GM18526 (cell line): ENCODE measurements around the gene IGLL1.

Experiments used
- POLR2A ChIP-seq: IDR thresholded peaks from 3 replicates; pipeline ENCODE4 v1.6.1; 2011; ENCODE audit not compliant: insufficient read length; ENCODE audit errors: extremely low read depth

The IGLL1 gene

GRCh38 chr22:23565915-23566704, 14.0 kb downstream of the IGLL1 start:
- TF ChIP-seq POLR2A = no peak

GRCh38 chr22:23565305-23565914, 14.7 kb downstream of the IGLL1 start:
- TF ChIP-seq POLR2A = no peak

DNA sequence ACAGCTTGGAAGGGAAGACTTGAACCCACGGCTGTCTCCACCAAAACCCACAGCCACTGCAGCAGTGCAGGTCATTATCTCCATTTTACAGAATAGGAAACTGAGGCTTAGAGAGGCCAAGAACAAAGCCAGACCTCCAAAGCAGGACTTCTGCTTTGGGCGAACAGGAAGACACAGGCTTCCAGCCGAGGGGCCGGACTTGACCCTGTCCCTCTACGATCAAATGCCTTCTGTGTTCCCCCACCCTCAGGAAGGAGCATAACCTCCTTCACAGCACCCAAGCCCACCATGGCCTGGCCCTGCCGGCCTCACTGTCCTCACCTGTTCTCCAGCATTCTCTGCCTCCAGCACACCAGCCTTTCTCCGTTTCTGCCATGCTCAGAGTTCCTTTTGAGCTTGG, 15.8 kb downstream of the IGLL1 start:
- TF ChIP-seq POLR2A = no peak

- TF ChIP-seq POLR2A = no peak
Observed at GRCh38 chr22:23563111-23563510, 17.0 kb downstream of the IGLL1 start.

DNA sequence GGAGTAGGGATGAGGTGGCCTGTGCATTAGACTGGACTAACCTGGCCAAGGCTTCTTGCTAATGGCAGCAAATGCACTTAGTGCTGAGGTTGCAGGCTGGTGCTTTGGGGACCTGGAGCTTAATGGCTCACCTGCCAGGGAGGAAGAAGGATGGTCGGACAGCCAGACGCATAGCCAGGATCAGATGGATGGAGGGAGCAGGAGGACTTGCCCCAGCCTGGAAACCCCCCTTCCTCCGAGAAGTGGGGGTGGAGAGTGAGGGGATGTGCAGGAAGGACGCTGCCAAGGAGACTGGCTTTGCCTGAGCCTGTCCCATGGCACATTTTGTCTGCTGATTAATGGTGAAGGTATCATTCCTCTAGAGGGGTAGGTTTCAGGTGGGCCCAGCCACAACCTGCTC, 17.9 kb downstream of the IGLL1 start:
- no peak for TF ChIP-seq POLR2A

- no peak for TF ChIP-seq POLR2A
Observed at GRCh38 chr22:23557467-23557866, 22.6 kb downstream of the IGLL1 start.

DNA sequence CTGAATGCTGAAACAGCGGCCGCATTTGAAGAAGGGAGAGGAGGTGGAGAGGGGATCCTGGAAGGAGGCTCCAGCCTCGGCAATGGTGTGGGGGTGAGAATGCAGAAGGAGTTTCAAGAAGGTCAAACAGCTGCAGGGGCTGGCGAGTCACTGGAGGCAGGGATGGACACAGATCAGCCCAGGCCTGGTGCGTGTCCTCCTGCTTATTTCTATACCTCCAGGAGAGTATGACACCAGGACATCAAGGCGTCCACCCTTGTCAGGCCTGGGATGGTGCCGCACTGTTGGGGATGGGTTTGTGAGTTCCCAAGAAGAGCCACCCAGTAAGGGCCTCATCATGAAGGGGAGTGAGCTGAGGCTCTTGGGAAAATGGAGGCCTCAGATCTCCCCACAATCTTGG, 23.1 kb downstream of the IGLL1 start:
- no peak for TF ChIP-seq POLR2A

GRCh38 chr22:23556026-23556620, 24.0 kb downstream of the IGLL1 start:
- no peak for TF ChIP-seq POLR2A

- TF ChIP-seq POLR2A = no peak
Observed at GRCh38 chr22:23555118-23555517, 25.0 kb downstream of the IGLL1 start.

DNA sequence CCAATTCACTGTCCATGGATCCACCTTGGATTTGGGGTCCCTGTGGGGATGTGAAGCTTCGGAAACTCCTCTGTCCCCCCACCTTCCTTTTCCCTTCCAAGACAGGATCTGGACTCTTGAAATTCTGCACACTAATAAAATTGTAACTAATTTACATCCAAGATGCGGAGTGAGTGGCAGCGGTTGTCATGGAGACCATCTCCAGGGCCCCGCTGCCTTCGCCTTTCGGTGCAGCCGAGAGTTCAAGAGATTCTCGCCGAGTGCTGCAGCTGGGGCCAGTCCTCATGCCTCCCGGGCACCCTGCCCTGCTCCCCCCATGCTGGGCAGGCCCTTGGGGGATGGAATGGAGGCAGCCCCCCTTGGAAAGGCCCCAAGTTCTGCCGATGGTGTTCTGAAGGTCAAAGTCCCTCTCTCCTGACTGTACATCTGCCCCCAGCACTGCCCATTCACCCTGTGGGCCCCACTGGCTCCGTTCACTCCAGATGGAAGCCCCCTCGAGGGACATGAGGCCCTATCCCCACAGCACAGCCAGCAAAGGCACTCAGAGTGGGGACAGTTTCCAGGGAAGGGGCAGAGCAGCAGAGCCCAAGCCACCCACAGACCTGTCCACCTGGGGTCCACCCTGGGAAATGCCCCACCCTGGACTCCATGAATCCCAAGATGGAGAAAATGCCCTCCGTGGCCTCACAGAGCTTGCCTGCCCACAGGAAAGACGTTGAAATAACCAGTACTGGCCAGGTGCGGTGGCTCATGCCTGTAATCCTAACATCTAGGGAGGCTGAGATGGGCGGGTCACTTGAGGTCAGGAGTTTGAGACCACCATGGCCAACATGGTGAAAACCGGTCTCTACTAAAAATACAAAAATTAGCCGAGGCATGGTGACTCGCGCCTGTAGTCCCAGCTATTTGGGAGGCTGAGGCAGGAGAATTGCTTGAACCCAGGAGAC, 25.9 kb downstream of the IGLL1 start:
- TF ChIP-seq POLR2A = no peak

DNA sequence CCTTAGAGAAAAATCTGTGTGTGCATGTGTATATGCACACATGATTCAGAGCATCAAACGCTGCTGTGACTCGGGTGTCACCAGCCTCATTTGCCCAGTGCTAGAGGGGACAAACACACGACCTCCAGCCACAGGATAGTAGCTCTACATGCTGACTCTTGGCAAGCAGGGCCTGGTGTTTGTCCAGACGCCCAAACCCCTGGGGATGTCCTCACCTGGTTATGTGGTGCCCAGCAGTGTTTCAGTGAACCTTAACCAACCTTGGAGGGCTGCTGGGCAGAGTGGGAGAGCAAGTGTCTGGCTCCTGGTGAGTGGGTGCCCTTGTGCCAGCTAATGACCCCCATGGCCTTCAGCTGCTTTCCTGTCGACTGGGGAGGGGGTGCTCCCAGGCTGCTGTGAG, 26.7 kb downstream of the IGLL1 start:
- TF ChIP-seq POLR2A = no peak

DNA sequence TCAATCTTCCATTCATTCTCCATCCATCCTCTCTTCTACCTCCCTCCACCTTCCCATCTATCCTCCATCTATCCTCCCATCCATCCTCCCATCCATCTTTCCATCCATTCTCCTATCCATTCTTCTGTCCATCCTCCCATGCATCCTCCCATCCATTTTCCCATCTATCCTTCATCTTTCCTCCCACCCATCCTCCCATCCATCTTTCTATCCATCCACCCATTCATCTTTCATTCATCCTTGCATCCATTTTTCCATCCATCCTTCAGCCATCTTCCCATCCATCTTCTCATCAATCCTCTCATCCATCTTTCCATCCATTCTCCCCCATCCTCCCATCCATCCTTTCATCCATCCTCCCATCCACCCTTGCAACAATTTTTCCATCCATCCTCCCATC, 27.5 kb downstream of the IGLL1 start:
- TF ChIP-seq POLR2A = no peak

DNA sequence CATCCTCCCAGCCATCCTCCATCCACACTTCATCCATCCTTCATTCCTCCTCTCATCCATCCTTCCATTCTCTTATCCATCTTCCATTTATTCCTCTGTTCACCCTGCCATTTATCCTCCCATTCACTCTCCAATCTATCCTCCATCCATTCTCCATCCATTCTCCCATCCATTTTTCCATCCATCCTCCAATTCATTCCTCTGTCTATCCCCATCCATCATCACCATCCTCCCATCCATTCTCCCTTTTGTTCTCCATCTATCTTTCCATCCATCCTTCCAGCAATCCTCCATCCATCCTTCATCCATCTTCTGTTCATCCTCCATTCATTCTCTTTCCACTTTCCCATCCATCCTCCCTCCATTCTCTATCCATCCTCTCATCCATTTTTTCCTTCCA, 28.7 kb downstream of the IGLL1 start:
- no peak for TF ChIP-seq POLR2A

DNA sequence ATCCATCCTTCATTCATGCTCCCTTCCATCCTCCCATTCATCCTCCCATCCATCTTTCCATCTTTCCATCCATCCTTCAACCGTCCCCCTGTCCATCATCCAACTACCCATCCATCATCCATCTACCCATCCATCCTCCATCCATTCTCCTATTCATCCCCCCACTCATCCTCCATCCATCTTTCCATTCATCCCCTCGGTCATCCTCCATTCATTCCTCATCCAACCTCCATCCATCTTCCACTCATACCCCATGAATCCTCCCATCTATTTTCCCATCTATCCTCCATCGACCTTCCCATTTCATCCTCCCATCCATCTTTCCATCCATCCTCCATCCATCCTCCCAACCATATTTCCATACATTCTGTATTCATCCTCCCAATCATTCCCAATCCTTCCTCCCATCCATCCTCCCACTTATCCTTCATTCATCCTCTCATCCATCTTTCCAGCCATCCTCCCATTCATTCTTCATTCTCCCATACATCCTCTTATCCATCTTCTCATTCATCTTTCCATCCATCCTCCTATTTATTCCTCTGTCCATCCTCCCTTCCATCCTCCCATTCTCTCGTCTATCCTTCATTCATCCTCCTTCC, 29.9 kb downstream of the IGLL1 start:
- no peak for TF ChIP-seq POLR2A

- no peak for TF ChIP-seq POLR2A
Observed at GRCh38 chr22:23549198-23549595, 30.9 kb downstream of the IGLL1 start.
